Measurements from ENCODE around the gene HOXB7.
A peak's percentile ranks its signal among the peaks of the same experiment; 100 is the strongest.

The HOXB7 gene

DNA sequence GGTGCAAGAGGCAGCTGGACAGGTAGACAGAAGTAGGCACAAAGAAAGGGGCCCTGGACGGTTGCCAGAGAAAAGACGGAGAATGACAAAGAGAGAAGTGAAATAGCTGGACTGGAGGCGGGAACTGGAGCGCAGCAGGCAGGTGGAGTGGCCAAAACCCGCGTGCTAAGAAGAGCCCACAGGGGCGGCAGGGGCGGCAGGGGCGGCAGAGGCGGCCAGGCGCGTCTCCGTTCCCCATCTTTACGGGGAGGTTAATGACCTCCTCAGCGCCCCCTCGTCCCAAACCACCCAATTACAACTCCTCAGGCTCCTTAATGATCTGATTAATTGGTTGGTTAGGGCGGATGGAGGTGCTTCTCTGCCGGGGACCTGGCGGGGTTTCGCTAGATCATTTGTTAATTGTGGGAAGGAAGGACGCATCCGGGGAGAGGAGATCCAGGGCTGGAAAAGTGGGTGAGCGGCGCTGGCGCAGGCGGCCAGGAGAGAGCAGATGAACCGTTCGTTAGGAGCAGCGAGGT is 30.8 kb upstream of the HOXB7 start:
- TF ChIP-seq, protein P1, sequence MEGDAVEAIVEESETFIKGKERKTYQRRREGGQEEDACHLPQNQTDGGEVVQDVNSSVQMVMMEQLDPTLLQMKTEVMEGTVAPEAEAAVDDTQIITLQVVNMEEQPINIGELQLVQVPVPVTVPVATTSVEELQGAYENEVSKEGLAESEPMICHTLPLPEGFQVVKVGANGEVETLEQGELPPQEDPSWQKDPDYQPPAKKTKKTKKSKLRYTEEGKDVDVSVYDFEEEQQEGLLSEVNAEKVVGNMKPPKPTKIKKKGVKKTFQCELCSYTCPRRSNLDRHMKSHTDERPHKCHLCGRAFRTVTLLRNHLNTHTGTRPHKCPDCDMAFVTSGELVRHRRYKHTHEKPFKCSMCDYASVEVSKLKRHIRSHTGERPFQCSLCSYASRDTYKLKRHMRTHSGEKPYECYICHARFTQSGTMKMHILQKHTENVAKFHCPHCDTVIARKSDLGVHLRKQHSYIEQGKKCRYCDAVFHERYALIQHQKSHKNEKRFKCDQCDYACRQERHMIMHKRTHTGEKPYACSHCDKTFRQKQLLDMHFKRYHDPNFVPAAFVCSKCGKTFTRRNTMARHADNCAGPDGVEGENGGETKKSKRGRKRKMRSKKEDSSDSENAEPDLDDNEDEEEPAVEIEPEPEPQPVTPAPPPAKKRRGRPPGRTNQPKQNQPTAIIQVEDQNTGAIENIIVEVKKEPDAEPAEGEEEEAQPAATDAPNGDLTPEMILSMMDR (IDR thresholded peaks at IDR 0.05; ENCODE audit: low read depth, low read length): no peak
- no peak overlapping the region for H3K4me3 ChIP-seq (ENCODE audit: low read depth, low read length)

DNA sequence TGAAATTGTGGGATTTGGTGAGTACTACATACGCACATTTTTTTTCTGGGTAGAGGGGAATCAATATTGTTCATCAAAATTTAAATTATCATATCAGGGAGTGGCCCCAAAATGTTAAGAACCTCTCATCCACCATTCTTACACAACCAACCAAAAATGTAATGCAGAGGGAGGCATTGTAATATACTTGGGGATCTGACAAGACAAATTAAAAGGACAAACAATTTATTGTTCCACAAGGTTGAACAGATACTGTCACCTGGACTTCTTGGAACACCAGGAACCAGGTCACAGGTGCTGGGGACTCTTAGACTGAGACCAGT is 30.0 kb upstream of the HOXB7 start:
- TF ChIP-seq, protein P1 (IDR thresholded peaks at IDR 0.05; ENCODE audit: low read depth, low read length): no peak
- no peak overlapping the region for H3K4me3 ChIP-seq (ENCODE audit: low read depth, low read length)

DNA sequence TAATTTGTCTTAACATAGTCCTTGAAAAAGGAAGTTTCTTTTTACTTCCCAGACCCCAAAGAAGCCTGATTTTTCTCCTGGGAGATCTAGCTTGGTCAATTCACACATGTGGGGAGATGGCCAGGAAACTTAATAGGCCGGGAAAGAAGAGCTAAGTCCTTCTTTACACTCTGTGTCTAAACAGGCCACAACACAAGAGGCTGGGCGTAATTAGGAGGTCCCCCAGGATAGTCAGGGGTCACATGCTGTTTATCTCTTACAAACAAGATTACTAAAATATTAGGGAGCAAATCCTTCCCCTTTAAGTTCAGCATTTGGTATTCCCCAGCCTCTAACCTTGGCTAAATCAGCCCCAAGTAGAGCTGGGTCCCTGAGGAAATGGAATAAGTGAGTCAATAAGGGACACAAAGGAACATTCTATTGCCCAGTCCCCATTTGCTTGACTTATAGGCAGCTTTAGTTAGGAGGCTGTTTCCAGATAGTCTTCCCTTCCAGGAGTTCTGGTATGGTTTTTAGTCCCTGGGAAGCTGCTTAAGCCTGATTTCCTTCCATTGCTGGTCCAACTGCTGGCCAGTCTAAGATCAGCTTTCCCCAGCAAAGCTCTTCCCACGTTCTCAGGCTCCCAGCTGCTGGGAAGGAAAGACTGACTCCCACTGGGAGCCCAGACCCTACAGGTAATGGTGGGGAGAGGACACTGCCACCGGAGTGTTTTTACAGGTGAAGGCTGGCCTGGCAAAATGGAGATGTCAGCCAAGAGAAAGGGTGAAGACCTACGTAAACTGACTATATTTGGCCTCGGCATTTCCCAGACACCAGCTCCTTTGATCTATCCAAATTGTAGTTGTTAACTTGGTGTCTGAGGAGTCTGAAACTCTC is 29.4 kb upstream of the HOXB7 start:
- no peak overlapping the region for H3K4me3 ChIP-seq (ENCODE audit: low read depth, low read length)
- TF ChIP-seq, protein P1 (IDR thresholded peaks at IDR 0.05; ENCODE audit: low read depth, low read length): no peak

DNA sequence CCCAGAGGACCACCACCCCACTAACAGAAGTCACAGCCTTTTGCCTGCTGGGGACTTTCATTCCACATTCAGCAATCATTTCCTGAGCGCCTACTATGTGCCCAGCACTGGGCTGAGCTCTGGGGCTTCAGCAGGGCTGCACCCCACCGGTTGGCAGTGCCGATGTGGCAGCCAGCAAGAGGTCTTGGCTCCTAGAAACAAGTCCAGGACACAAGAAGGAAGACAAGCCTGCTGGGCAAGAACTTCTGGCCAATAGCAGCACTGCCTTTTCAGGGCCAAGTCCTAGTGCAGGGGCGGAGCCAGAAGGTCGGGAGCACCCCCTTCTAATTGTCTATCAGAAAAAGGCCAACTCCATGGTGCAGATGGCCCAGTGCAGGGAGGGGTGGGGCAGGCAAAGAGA is 28.3 kb upstream of the HOXB7 start:
- TF ChIP-seq, protein P1 (IDR thresholded peaks at IDR 0.05; ENCODE audit: low read depth, low read length): no peak
- H3K4me3 ChIP-seq (ENCODE audit: low read depth, low read length): no peak overlapping the region

DNA sequence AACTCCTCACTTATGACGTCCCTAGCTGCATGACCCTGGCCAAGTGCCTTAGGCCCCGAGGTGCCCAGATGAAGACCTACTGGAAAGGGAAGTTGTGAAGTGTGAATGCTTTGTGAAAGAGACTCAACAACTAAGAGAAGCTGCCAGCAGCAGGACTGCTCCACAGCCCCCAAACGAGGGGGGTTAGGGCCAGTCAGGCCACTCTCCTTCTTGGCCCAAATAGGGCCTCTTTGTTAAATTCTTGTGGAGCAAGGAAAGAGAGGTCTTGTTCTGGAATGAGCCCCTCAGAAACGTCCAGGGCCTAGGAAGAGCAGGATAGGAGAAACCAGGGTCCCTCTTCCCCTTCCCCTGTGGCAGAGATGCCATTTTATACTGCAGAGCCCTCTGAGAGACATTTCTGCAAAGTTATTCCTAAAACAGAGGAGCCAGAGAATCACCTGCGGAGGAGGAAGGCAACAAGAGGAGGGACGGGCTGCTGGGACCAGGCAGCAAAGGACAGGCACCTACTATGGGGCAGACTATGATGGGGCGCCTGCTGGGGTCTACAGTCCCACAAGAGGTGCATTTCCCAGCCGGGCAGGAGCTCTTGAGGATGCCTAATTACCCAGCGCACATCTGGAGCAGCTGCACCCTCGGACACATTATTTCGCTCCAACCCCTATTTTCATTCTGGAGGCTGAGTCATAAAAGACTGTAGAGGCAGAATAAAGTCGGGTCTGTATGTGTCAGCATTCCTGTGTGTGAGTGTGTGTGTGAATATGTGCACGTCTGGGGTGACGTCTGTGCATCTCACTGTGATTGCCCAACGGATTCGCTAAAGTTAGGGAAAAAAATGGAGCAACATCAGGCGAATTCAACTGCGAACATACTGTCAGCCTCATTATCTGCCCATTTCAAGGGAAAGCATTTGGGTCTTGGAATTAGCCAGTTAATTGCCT is 26.8 kb upstream of the HOXB7 start:
- H3K4me3 ChIP-seq (ENCODE audit: low read depth, low read length): no peak overlapping the region
- TF ChIP-seq, protein P1 (IDR thresholded peaks at IDR 0.05; ENCODE audit: low read depth, low read length): no peak

DNA sequence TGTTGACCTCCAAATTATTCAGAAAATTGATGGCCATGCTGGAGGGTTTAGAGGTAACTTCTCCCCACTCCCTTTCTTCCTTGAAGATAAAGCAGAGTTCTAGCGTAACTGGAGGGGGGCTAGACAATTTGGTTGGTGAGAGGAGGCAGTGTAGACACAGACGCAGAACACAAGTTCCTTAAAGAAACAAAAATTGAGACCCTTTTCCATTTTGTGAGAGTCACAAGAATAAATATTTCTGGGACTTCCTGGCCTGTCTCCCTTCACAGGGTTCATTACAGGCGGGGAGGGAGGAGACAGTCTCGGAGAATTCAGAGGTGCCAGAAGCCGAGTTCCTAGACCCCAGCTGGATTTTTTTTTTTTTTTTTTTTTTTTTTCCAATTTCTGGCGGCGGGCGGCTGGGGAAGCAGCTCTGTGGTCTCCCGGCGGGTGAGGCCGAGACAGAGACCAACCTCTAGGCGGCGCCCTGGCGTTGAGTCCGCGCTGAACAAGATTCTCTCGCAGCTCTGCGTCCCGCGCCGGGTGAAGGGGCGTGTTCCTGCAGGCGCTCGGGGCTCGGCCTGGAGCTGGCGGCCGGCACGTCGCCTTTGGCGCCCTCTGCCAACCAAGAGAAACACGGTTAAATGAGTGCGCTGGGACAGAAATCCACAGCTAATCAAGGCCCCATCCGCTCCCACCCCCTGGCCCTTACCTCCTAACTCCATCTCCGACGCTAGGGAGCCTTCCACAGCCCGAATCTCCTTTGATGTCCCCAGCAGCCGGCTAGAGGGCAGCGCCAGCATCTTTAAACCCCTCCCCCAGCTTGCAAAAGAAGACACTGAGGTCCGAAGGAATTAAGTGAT is 25.6 kb upstream of the HOXB7 start:
- TF ChIP-seq, protein P1 (IDR thresholded peaks at IDR 0.05; ENCODE audit: low read depth, low read length): peak; percentile 44; the same call in 1 of the 2 replicates
- H3K4me3 ChIP-seq (ENCODE audit: low read depth, low read length): no peak overlapping the region
